Dendritic cell treated with granulocyte-macrophage colony-stimulating factor and Interleukin-4, amounts not matched to agents 40 ng/mL and 50 ng/mL, for 4 days (primary cell): ENCODE measurements around the gene KRTAP21-3.

ENCODE experiments used
- H3K27ac Mint-ChIP-seq: one replicate; pipeline ENCODE4 v1.8.0; 2022; ENCODE audit warnings: mild to moderate bottlenecking, mixed read lengths
- H3K27me3 Mint-ChIP-seq: one replicate; pipeline ENCODE4 v1.8.0; 2022; ENCODE audit warnings: mild to moderate bottlenecking, mixed read lengths
- H3K36me3 Mint-ChIP-seq: one replicate; pipeline ENCODE4 v1.8.0; 2022; ENCODE audit warnings: low read depth, mixed read lengths
- H3K4me1 Mint-ChIP-seq: one replicate; pipeline ENCODE4 v1.8.0; 2022; ENCODE audit warnings: low read depth, mixed read lengths
- H3K4me3 Mint-ChIP-seq: one replicate; pipeline ENCODE4 v1.8.0; 2022; ENCODE audit warnings: mild to moderate bottlenecking, moderate library complexity, mixed read lengths
- H3K9me3 Mint-ChIP-seq: one replicate; pipeline ENCODE4 v1.8.0; 2022; ENCODE audit warnings: mixed read lengths
- intact Hi-C: fragments of 100-400 bp; cut with micrococcal nuclease; formaldehyde crosslinking; loops from one replicate; pipeline ENCODE4 v1.15.0; 2022

KRTAP21-3 gene

GRCh38 chr21:30695956-30696355 is 22.6 kb downstream of the KRTAP21-3 start:
- H3K9me3 Mint-ChIP-seq: peaks cover 39% of the 10 kb centered on the region
- intact Hi-C loops: no loop called here
- no peaks in the 10 kb centered on the region for H3K36me3 Mint-ChIP-seq
- H3K4me1 Mint-ChIP-seq: no peaks in the 10 kb centered on the region
- H3K27me3 Mint-ChIP-seq: no peaks in the 10 kb centered on the region
- no peak overlapping the region for H3K4me3 Mint-ChIP-seq
- H3K27ac Mint-ChIP-seq: no peak overlapping the region

- no peak overlapping the region for H3K27ac Mint-ChIP-seq
- H3K4me1 Mint-ChIP-seq: no peaks in the 10 kb centered on the region
- H3K27me3 Mint-ChIP-seq: no peaks in the 10 kb centered on the region
- intact Hi-C loops: no loop called here
- H3K36me3 Mint-ChIP-seq: no peaks in the 10 kb centered on the region
- H3K9me3 Mint-ChIP-seq: peaks cover 9% of the 10 kb centered on the region
- H3K4me3 Mint-ChIP-seq: no peak overlapping the region
Observed at GRCh38 chr21:30689822-30690221, 28.8 kb downstream of the KRTAP21-3 start.

- Mint-ChIP-seq H3K4me1 (no peaks in the 10 kb centered on the region), H3K9me3 (peaks cover 17% of the 10 kb centered on the region), H3K36me3 (no peaks in the 10 kb centered on the region), H3K27ac (no peak overlapping the region), H3K27me3 (no peaks in the 10 kb centered on the region), H3K4me3 (no peak overlapping the region)
- intact Hi-C loops: no loop called here
Observed at GRCh38 chr21:30684506-30684905, 34.1 kb downstream of the KRTAP21-3 start.

DNA sequence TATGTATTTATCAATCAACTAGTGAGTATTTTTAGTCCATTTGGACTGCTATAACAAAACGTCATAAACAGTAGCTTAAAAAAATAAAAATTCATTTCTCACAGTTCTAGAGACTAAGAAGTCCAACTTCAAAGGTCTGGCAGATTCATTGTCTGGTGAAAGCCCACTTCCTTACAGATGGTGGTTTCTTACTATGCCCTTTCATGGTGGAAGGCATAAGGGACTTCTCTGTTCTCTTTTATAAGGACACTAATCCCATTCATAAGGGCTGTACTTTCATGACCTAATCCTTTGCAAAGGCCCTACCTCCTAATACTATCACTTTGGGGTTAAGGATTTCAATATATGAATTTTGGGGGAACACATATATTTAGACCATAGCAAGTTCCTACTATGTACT is 38.0 kb downstream of the KRTAP21-3 start:
- Mint-ChIP-seq H3K27ac (no peak overlapping the region), H3K36me3 (no peaks in the 10 kb centered on the region), H3K4me1 (no peaks in the 10 kb centered on the region), H3K4me3 (no peak overlapping the region), H3K9me3 (peaks cover 24% of the 10 kb centered on the region), H3K27me3 (no peaks in the 10 kb centered on the region)
- intact Hi-C loops: no loop called here

GRCh38 chr21:30676737-30677136 is 41.8 kb downstream of the KRTAP21-3 start:
- H3K27me3 Mint-ChIP-seq: no peaks in the 10 kb centered on the region

GRCh38 chr21:30674312-30674711 is 44.3 kb downstream of the KRTAP21-3 start:
- H3K4me1 Mint-ChIP-seq: no peaks in the 10 kb centered on the region
- intact Hi-C loops: no loop called here
- H3K4me3 Mint-ChIP-seq: no peak overlapping the region
- H3K36me3 Mint-ChIP-seq: no peaks in the 10 kb centered on the region
- peaks cover 45% of the 10 kb centered on the region for H3K9me3 Mint-ChIP-seq
- no peak overlapping the region for H3K27ac Mint-ChIP-seq
- H3K27me3 Mint-ChIP-seq: no peaks in the 10 kb centered on the region

More at GRCh38 chr21:30676737-30677136, 41.8 kb downstream of the KRTAP21-3 start:
- no peak overlapping the region for H3K4me3 Mint-ChIP-seq
- intact Hi-C loops: no loop called here
- peaks cover 21% of the 10 kb centered on the region for H3K9me3 Mint-ChIP-seq
- no peaks in the 10 kb centered on the region for H3K36me3 Mint-ChIP-seq
- no peak overlapping the region for H3K27ac Mint-ChIP-seq
- no peaks in the 10 kb centered on the region for H3K4me1 Mint-ChIP-seq

DNA sequence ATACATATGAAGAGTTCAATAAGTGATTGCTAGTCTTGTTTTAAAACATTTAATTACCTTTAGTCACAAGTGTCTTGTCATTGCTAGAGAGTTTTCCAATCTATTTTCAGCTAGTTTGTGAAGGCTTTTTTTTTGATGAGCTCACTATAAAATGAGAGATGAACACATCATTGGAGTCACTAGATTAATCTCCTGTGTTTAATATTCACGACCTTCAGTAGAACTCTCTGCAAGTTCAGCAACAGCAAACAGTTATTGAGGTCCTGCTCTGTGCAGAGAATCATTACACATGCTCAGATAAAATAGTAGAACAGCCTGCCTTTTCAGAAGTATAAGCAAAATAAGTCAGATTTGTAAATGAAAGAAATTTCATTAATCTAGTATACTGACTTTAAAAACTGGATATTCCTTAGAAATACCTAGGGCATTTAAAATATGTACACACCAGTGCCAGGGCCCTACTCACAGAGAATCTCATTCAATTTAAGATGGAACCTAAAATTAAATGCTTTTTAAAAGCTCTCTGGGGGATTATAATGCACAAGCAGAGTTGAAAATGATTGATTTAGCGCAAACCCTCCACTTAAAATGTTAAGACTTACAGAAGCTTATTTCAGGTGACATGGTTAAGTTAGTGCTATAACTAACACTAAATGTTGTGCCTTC is 45.5 kb downstream of the KRTAP21-3 start:
- H3K27ac Mint-ChIP-seq: no peak overlapping the region
- H3K4me3 Mint-ChIP-seq: no peak overlapping the region
- no peaks in the 10 kb centered on the region for H3K4me1 Mint-ChIP-seq
- intact Hi-C loops: no loop called here
- no peaks in the 10 kb centered on the region for H3K27me3 Mint-ChIP-seq
- H3K9me3 Mint-ChIP-seq: peaks cover 56% of the 10 kb centered on the region
- no peaks in the 10 kb centered on the region for H3K36me3 Mint-ChIP-seq

GRCh38 chr21:30668776-30669175 is 49.8 kb downstream of the KRTAP21-3 start:
- Mint-ChIP-seq H3K4me3 (no peak overlapping the region), H3K36me3 (no peaks in the 10 kb centered on the region), H3K27ac (no peak overlapping the region), H3K4me1 (no peaks in the 10 kb centered on the region), H3K9me3 (peaks cover 52% of the 10 kb centered on the region), H3K27me3 (no peaks in the 10 kb centered on the region)
- intact Hi-C loops: no loop called here
